Endothelial cell of umbilical vein (primary cell): ENCODE measurements around the gene UHMK1. TPM values are rescaled to one million over a fixed set of nuclear protein-coding genes. Genes with fewer than 3 reads are reported as not detected.
"Not testable (repeated sequence)": the region's sequence is repeated elsewhere in the genome, so short reads cannot be mapped to it uniquely, and the experiment has no call there.

ENCODE experiments used
- Bru-seq: library from RNA; stranded (reverse); fragments of 400-500 nt; gene quantifications from one replicate; lab custom pipeline; 2021; lab: Mats Ljungman, UMichigan
- BruChase-seq, 2 experiments: library from RNA; stranded (reverse); fragments of 400-500 nt; gene quantifications; one replicate each; lab custom pipeline; 2021; lab: Mats Ljungman, UMichigan
- BruUV-seq: library from RNA; stranded (reverse); fragments of 400-500 nt; replicated peaks from 2 replicates; lab custom pipeline; 2021; lab: Mats Ljungman, UMichigan
- CTCF ChIA-PET: fragments of 300-600, 350-600 bp; sonication (Branson Sonifier 250); formaldehyde crosslinking; loops from one replicate; lab custom pipeline; 2021; ENCODE audit warnings: antibody characterized with exemption, inconsistent platforms; lab: Charles Lee
- POLR2A ChIA-PET: fragments of 300-600, 350-600 bp; sonication (Branson Sonifier 250); formaldehyde crosslinking; loops from one replicate; lab custom pipeline; 2021; ENCODE audit warnings: antibody characterized with exemption, inconsistent platforms; lab: Charles Lee
- DNase-seq: peaks from one replicate; pipeline ENCODE4 v3.0.0-alpha.2; 2011; ENCODE audit warnings: low read depth, low spot score
- FAIRE-seq: peaks from 2 replicates; lab custom pipeline; 2011; peaks lifted over from hg19 to GRCh38; lab: Jason Lieb, UNC
- H2AFZ ChIP-seq: 2 replicates; pipeline ENCODE4 v1.6.0; 2012; ENCODE audit warnings: low read depth, low read length, control low read depth, inconsistent platforms
- H3K27ac ChIP-seq: 2 replicates; pipeline ENCODE4 v1.5.1; 2011; ENCODE audit warnings: low read depth, mild to moderate bottlenecking, control low read depth, low read length, moderate library complexity; ENCODE audit not compliant: insufficient read depth
- H3K27me3 ChIP-seq, 2 experiments: 2 replicates each; pipeline versions ENCODE4 v1.6.0 to v1.6.1; 2011; ENCODE audit warnings: low read length in 2 of 2, mixed read lengths in 1 of 2; ENCODE audit not compliant: control insufficient read depth in 2 of 2, insufficient read depth in 2 of 2
- H3K36me3 ChIP-seq, 2 experiments: 2 replicates in 1 of 2; 3 replicates in 1 of 2; pipeline ENCODE4 v1.5.1; 2011; ENCODE audit warnings: low read length in 2 of 2, mild to moderate bottlenecking in 1 of 2, moderate library complexity in 1 of 2; ENCODE audit not compliant: control insufficient read depth in 2 of 2, insufficient read depth in 2 of 2; ENCODE audit errors: extremely low read depth in 1 of 2
- H3K4me1 ChIP-seq: 3 replicates; pipeline ENCODE4 v1.5.1; 2011; ENCODE audit warnings: mild to moderate bottlenecking, low read length; ENCODE audit not compliant: control insufficient read depth, insufficient read depth; ENCODE audit errors: extremely low read depth
- H3K4me2 ChIP-seq: 2 replicates; pipeline ENCODE4 v1.6.1; 2011; ENCODE audit warnings: low read length, control low read depth, mixed read lengths; ENCODE audit not compliant: insufficient read depth
- H3K4me3 ChIP-seq, 3 experiments: fragments of 200-600 bp in 1 of 3; sonication (generic), shearing (Covaris generic) in 1 of 3; replicated peaks in 1 of 3; 2 replicates each; pipeline ENCODE4 v1.5.1; 2011 to 2016; ENCODE audit warnings: control low read depth in 3 of 3, low read length in 3 of 3, mild to moderate bottlenecking in 2 of 3, inconsistent platforms in 1 of 3, low read depth in 1 of 3, moderate library complexity in 1 of 3; ENCODE audit not compliant: insufficient read depth in 1 of 3
- H3K79me2 ChIP-seq: 2 replicates; pipeline ENCODE4 v1.6.0; 2012; ENCODE audit warnings: low read length, inconsistent platforms; ENCODE audit not compliant: control insufficient read depth, insufficient read depth
- H3K9ac ChIP-seq: replicated peaks from 2 replicates; pipeline ENCODE3; 2011; ENCODE audit warnings: low read length, control low read depth; ENCODE audit not compliant: insufficient read depth; ENCODE audit errors: extremely low read depth
- H3K9me1 ChIP-seq: replicated peaks from 3 replicates; pipeline ENCODE4 v1.6.0; 2011; ENCODE audit warnings: mild to moderate bottlenecking, low read length; ENCODE audit not compliant: control insufficient read depth, insufficient read depth; ENCODE audit errors: extremely low read depth
- H3K9me3 ChIP-seq: replicated peaks from 2 replicates; pipeline ENCODE4 v1.5.1; 2012; ENCODE audit warnings: low read length, inconsistent platforms; ENCODE audit not compliant: control insufficient read depth, insufficient read depth
- H4K20me1 ChIP-seq: replicated peaks from 2 replicates; pipeline ENCODE3; 2011; ENCODE audit warnings: mild to moderate bottlenecking, low read length; ENCODE audit not compliant: control insufficient read depth, insufficient read depth; ENCODE audit errors: extremely low read depth
- EZH2 ChIP-seq: IDR thresholded peaks from 2 replicates; pipeline ENCODE4 v1.6.1; 2012; ENCODE audit warnings: borderline replicate concordance, low read depth, mild to moderate bottlenecking, moderate library complexity, low read length, inconsistent platforms; ENCODE audit not compliant: severe bottlenecking
- POLR2A ChIP-seq: IDR thresholded peaks from 2 replicates; pipeline ENCODE4 v1.6.1; 2012; ENCODE audit warnings: low read depth, mild to moderate bottlenecking, control low read depth, low read length
- POLR2AphosphoS5 ChIP-seq: IDR thresholded peaks from 2 replicates; pipeline ENCODE4 v1.6.1; 2012; ENCODE audit warnings: low read depth, mild to moderate bottlenecking, control low read depth, low read length, moderate library complexity; ENCODE audit not compliant: insufficient read depth
- dilution Hi-C: fragments of 300-500 bp; cut with MboI; formaldehyde crosslinking; loops from one replicate; pipeline ENCODE4 v1.15.0; 2019; ENCODE audit warnings: low sequenced_read_pairs; ENCODE audit not compliant: extremely low pct_ligation_motif_present
- intact Hi-C: fragments of 100-400 bp; cut with micrococcal nuclease; formaldehyde crosslinking; loops from one replicate; pipeline ENCODE4 v1.10.0; 2022
- long read RNA-seq: library from polyadenylated mRNA; stranded (forward); transcript quantifications from one replicate; pipeline ENCODE4 v2.0.0, GENCODE V29; 2021
- polyA minus RNA-seq, 3 experiments: library from RNA; depleted of rRNA, polyadenylated mRNA; stranded (reverse); fragments of >200 nt; gene quantifications; 1 replicate in 1 of 3; 2 replicates in 2 of 3; pipeline ENCODE4 v1.2.3, GENCODE V29; 2011
- polyA plus RNA-seq, 4 experiments: library from polyadenylated mRNA; depleted of rRNA in 3 of 4; stranded (reverse) in 3 of 4; unstranded in 1 of 4; fragments of >200 nt; gene quantifications; 2 replicates each; pipeline versions ENCODE4 v1.2.1 to v1.2.3, GENCODE V29; 2011 to 2012; ENCODE audit warnings: missing spikeins in 1 of 4
- total RNA-seq: library from RNA; stranded (reverse); gene quantifications from 2 replicates; pipeline ENCODE4 v1.2.3, GENCODE V29; 2021

Gene UHMK1
- 35.0 and 35.1 TPM in 2 replicates for total RNA-seq
- 6.8 and 9.2 TPM in 2 replicates for polyA plus RNA-seq
- 8.2 and 8.7 TPM in 2 replicates for polyA plus RNA-seq (2011; cell fraction: cytosol; rRNA removed)
- 11.3 and 16.4 TPM in 2 replicates for polyA plus RNA-seq (2011; cell fraction: nucleus; rRNA removed)
- polyA plus RNA-seq (2012), result 16.6 and 28.3 TPM in 2 replicates
- 36.3 and 39.8 TPM in 2 replicates for polyA minus RNA-seq
- 49.1 TPM for polyA minus RNA-seq (2011; cell fraction: cytosol; rRNA and poly(A)+ RNA removed)
- polyA minus RNA-seq (2011; cell fraction: nucleus; rRNA and poly(A)+ RNA removed), result 18.8 and 31.0 TPM in 2 replicates
- Bru-seq, nascent RNA, result percentile 90 among the genes with signal in this experiment
- percentile 99 among the genes with signal in this experiment for BruChase-seq, experiment 1, labeled RNA remaining after a 6-hour chase
- percentile 97 among the genes with signal in this experiment for BruChase-seq, experiment 2, labeled RNA remaining after a 2-hour chase
- long read RNA-seq, full-length matches to known transcripts, result 19 of 34 reads
- long read RNA-seq, partial matches to known transcripts, result 0 of 34 reads
- long read RNA-seq, other reads (novel, unspliced or antisense), result 15 of 34 reads

GRCh38 chr1:162497723-162498495 is at the start of gene UHMK1:
Gene UHMK1 (plus strand): TSS chr1:162497818. CDS start chr1:162498001, 183 bp downstream.
- peaks cover 4 to 15% of the 10 kb centered on the region in 2 experiments for H3K36me3 ChIP-seq
- peak; percentile 92 for DNase-seq
- peak within 1 kb of the TSS; percentile 85 for H3K9ac ChIP-seq
- peak within 1 kb of the TSS; percentile 73 for H3K27ac ChIP-seq
- peak; percentile 84 for TF ChIP-seq POLR2AphosphoS5
- TF ChIP-seq EZH2, result no peak
- TF ChIP-seq POLR2A, result peak; percentile 94
- peak; percentile 78 for FAIRE-seq
- peaks cover 14% of the 10 kb centered on the region for H3K4me1 ChIP-seq
- ChIA-PET POLR2A (interaction anchor here (0.8 kb wide), 1 partner anchor 40 kb away, joined by 3 read pairs; no protein-coding TSS in a partner anchor), CTCF (no interaction called here)
- peaks cover 46% of the 10 kb centered on the region for H3K79me2 ChIP-seq
- H3K4me2 ChIP-seq, result peak within 1 kb of the TSS; percentile 90
- peak within 1 kb of the TSS; percentile 88 for H2AFZ ChIP-seq
- H3K4me3 ChIP-seq, result peak within 1 kb of the TSS; percentile 47 to 96 (median 78)
- dilution Hi-C loops, result no loop called here
- H3K9me1 ChIP-seq, result no peaks in the 10 kb centered on the region
- no TSS peak for BruUV-seq
- intact Hi-C loops, result loop anchor here (1.0 to 5.0 kb wide), 2 partner anchors 63 to 441 kb away; partner anchors contain the start of gene UAP1
- no peaks in the 10 kb centered on the region for H3K27me3 ChIP-seq
- no peaks in the 10 kb centered on the region for H3K9me3 ChIP-seq
- H4K20me1 ChIP-seq, result no peaks in the 10 kb centered on the region

GRCh38 chr1:162454361-162454760 is 43.3 kb upstream of the UHMK1 start:
- DNase-seq, H4K20me1 ChIP-seq, H3K79me2 ChIP-seq, POLR2A ChIA-PET, BruUV-seq, H3K27me3 ChIP-seq, H3K4me1 ChIP-seq, H3K9me1 ChIP-seq, H3K36me3 ChIP-seq, H3K9ac ChIP-seq, H2AFZ ChIP-seq, H3K27ac ChIP-seq, FAIRE-seq, H3K4me2 ChIP-seq, H3K4me3 ChIP-seq, CTCF ChIA-PET, dilution Hi-C loops, intact Hi-C loops, H3K9me3 ChIP-seq: not testable (repeated sequence)
